ENCODE results near the gene SCRN2.

DNA sequence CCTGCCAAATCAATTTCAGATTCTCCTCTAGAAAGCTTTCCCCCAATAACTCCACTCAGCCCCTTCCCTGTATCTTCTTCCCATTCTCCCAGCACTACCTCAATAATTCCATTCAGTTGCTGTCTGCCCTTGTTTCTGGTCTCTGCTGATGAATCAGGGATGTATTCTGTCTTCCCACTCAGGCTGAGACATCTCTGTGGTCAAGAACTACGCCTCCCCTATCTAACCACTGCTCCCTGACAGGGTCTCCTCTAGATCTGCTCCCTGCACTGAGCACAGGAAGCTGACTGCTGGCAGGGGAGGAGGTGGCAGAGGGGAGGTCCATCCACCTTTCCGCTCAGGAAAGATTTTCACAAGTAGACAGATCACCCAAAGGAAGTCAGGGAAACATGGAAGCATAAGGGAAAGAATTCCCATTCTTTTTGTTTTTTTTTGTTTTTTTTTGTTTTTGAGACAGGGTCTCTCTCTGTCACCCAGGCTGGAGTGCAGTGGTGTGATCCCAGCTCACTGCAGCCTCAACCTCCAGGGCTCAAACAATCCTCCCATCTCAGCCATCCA lies 38.0 kb upstream of the SCRN2 start:
- TF ChIP-seq, protein P1, sequence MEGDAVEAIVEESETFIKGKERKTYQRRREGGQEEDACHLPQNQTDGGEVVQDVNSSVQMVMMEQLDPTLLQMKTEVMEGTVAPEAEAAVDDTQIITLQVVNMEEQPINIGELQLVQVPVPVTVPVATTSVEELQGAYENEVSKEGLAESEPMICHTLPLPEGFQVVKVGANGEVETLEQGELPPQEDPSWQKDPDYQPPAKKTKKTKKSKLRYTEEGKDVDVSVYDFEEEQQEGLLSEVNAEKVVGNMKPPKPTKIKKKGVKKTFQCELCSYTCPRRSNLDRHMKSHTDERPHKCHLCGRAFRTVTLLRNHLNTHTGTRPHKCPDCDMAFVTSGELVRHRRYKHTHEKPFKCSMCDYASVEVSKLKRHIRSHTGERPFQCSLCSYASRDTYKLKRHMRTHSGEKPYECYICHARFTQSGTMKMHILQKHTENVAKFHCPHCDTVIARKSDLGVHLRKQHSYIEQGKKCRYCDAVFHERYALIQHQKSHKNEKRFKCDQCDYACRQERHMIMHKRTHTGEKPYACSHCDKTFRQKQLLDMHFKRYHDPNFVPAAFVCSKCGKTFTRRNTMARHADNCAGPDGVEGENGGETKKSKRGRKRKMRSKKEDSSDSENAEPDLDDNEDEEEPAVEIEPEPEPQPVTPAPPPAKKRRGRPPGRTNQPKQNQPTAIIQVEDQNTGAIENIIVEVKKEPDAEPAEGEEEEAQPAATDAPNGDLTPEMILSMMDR (IDR thresholded peaks at IDR 0.05) = no peak
- no peak for TF ChIP-seq POLR2A (IDR thresholded peaks at IDR 0.05)
